ENCODE measurements around the gene HOXD8. TPM values are rescaled to one million over a fixed set of nuclear protein-coding genes. Genes with fewer than 3 reads are reported as not detected.

HOXD8 gene
- total RNA-seq, 1 experiment from 2014 or later = not detected

- H3K4me3 Mint-ChIP-seq (ENCODE audit: unreplicated experiment) = peak overlapping the region; percentile 28
- no peaks in the 10 kb centered on the region for H3K4me1 Mint-ChIP-seq (ENCODE audit: insufficient read depth, unreplicated experiment)
- no peak for TF ChIP-seq CTCF (IDR thresholded peaks at IDR 0.05; ENCODE audit: unreplicated experiment)
- DNase-seq (ENCODE audit: unreplicated experiment) = no peak
- CTCF ChIA-PET = interaction anchor here (0.6 to 1.9 kb wide), 2 partner anchors 9 to 20 kb away, joined by 3 to 12 read pairs; no protein-coding TSS in a partner anchor
- POLR2A ChIA-PET = no interaction called here
- no peaks in the 10 kb centered on the region for H3K9me3 Mint-ChIP-seq (ENCODE audit: unreplicated experiment)
- H3K27ac Mint-ChIP-seq (ENCODE audit: low read depth, unreplicated experiment) = no peak overlapping the region
- BruUV-seq (replicated peaks) = no TSS peak
- H3K27me3 Mint-ChIP-seq (ENCODE audit: insufficient read depth, unreplicated experiment) = peaks cover 48% of the 10 kb centered on the region
- intact Hi-C loops (cut with micrococcal nuclease) = no loop called here
- H3K36me3 Mint-ChIP-seq (ENCODE audit: insufficient read depth, unreplicated experiment) = no peaks in the 10 kb centered on the region
Observed at GRCh38 chr2:176117823-176118371, 11.6 kb upstream of the HOXD8 start.

GRCh38 chr2:176118601-176119339, 10.7 kb upstream of the HOXD8 start:
- Mint-ChIP-seq H3K36me3 (ENCODE audit: insufficient read depth, unreplicated experiment) (no peaks in the 10 kb centered on the region), H3K27me3 (ENCODE audit: insufficient read depth, unreplicated experiment) (peaks cover 53% of the 10 kb centered on the region), H3K27ac (ENCODE audit: low read depth, unreplicated experiment) (no peak overlapping the region), H3K4me3 (ENCODE audit: unreplicated experiment) (no peak overlapping the region), H3K9me3 (ENCODE audit: unreplicated experiment) (no peaks in the 10 kb centered on the region), H3K4me1 (ENCODE audit: insufficient read depth, unreplicated experiment) (no peaks in the 10 kb centered on the region)
- ChIA-PET CTCF (no interaction called here), POLR2A (no interaction called here)
- intact Hi-C loops (cut with micrococcal nuclease) = no loop called here
- no TSS peak for BruUV-seq (replicated peaks)
- peak; percentile 54 for TF ChIP-seq CTCF (IDR thresholded peaks at IDR 0.05; ENCODE audit: unreplicated experiment)
- peak; percentile 59 for DNase-seq (ENCODE audit: unreplicated experiment)

GRCh38 chr2:176120364-176121189, 8.9 kb upstream of the HOXD8 start:
- H3K27me3 Mint-ChIP-seq (ENCODE audit: insufficient read depth, unreplicated experiment) = peaks cover 60% of the 10 kb centered on the region
- DNase-seq (ENCODE audit: unreplicated experiment) = no peak
- no peaks in the 10 kb centered on the region for H3K4me1 Mint-ChIP-seq (ENCODE audit: insufficient read depth, unreplicated experiment)
- ChIA-PET CTCF (interaction anchor here (0.6 to 3.3 kb wide), 8 partner anchors 10 to 1028 kb away, joined by 3 to 23 read pairs (median 4); no protein-coding TSS in a partner anchor), POLR2A (interaction anchor here (0.6 to 1.2 kb wide), 3 partner anchors 10 to 532 kb away, joined by 3 to 4 read pairs (median 3); no protein-coding TSS in a partner anchor)
- no TSS peak for BruUV-seq (replicated peaks)
- intact Hi-C loops (cut with micrococcal nuclease) = no loop called here
- TF ChIP-seq CTCF (IDR thresholded peaks at IDR 0.05; ENCODE audit: unreplicated experiment) = no peak
- H3K4me3 Mint-ChIP-seq (ENCODE audit: unreplicated experiment) = no peak overlapping the region
- no peaks in the 10 kb centered on the region for H3K36me3 Mint-ChIP-seq (ENCODE audit: insufficient read depth, unreplicated experiment)
- no peaks in the 10 kb centered on the region for H3K9me3 Mint-ChIP-seq (ENCODE audit: unreplicated experiment)
- no peak overlapping the region for H3K27ac Mint-ChIP-seq (ENCODE audit: low read depth, unreplicated experiment)

Data from MCF 10A (cell line).